Measurements from ENCODE around the gene AGBL5. TPM values are rescaled to one million over a fixed set of nuclear protein-coding genes. Genes with fewer than 3 reads are reported as not detected.

Gene AGBL5
- total RNA-seq, 2 experiments from 2014 or later = 37.4 to 42.0 TPM

GRCh38 chr2:27019459-27019858 lies 32.0 kb upstream of the AGBL5 start:
- ChIA-PET POLR2A (interaction anchor here (0.7 kb wide), 1 partner anchor 518 kb away, joined by 6 read pairs; no protein-coding TSS in a partner anchor), CTCF (ENCODE audit: unreplicated experiment) (no interaction called here)
- no peak overlapping the region for H2AFZ ChIP-seq (ENCODE audit: low read length)
- no peak overlapping the region for H3K27ac ChIP-seq (ENCODE audit: low read depth, low read length, poor library complexity, severe bottlenecking)
- H3K4me1 ChIP-seq (ENCODE audit: insufficient read depth, low read length, poor library complexity, severe bottlenecking) = peaks cover 9% of the 10 kb centered on the region
- no peak overlapping the region for H3K4me3 ChIP-seq (ENCODE audit: low read depth, low read length, poor library complexity, severe bottlenecking)
- no peaks in the 10 kb centered on the region for H3K9me2 ChIP-seq (ENCODE audit: insufficient read depth, low read length)
- no peaks in the 10 kb centered on the region for H4K20me1 ChIP-seq (ENCODE audit: insufficient read depth, low read length)
- no peak for DNase-seq (ENCODE audit: low spot score)
- intact Hi-C loops (cut with micrococcal nuclease; ENCODE audit: unreplicated experiment) = loop anchor here (5.0 kb wide), 1 partner anchor 172 kb away; the partner anchor contains the start of gene DPYSL5
- H3K4me2 ChIP-seq (ENCODE audit: low read length) = no peak overlapping the region
- no peaks in the 10 kb centered on the region for H3K9me3 ChIP-seq (ENCODE audit: low read length)
- no peaks in the 10 kb centered on the region for H3K79me2 ChIP-seq (ENCODE audit: insufficient read depth, low read depth, low read length)
- BruUV-seq (replicated peaks) = no TSS peak
- TF ChIP-seq EZH2phosphoT487 (IDR thresholded peaks at IDR 0.05; ENCODE audit: borderline replicate concordance, low read depth, low read length) = no peak
- TF ChIP-seq, protein P1, sequence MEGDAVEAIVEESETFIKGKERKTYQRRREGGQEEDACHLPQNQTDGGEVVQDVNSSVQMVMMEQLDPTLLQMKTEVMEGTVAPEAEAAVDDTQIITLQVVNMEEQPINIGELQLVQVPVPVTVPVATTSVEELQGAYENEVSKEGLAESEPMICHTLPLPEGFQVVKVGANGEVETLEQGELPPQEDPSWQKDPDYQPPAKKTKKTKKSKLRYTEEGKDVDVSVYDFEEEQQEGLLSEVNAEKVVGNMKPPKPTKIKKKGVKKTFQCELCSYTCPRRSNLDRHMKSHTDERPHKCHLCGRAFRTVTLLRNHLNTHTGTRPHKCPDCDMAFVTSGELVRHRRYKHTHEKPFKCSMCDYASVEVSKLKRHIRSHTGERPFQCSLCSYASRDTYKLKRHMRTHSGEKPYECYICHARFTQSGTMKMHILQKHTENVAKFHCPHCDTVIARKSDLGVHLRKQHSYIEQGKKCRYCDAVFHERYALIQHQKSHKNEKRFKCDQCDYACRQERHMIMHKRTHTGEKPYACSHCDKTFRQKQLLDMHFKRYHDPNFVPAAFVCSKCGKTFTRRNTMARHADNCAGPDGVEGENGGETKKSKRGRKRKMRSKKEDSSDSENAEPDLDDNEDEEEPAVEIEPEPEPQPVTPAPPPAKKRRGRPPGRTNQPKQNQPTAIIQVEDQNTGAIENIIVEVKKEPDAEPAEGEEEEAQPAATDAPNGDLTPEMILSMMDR (conservative IDR thresholded peaks at IDR 0.05; ENCODE audit: low read length) = no peak
- H3K36me3 ChIP-seq (ENCODE audit: insufficient read depth, low read length) = no peaks in the 10 kb centered on the region

DNA sequence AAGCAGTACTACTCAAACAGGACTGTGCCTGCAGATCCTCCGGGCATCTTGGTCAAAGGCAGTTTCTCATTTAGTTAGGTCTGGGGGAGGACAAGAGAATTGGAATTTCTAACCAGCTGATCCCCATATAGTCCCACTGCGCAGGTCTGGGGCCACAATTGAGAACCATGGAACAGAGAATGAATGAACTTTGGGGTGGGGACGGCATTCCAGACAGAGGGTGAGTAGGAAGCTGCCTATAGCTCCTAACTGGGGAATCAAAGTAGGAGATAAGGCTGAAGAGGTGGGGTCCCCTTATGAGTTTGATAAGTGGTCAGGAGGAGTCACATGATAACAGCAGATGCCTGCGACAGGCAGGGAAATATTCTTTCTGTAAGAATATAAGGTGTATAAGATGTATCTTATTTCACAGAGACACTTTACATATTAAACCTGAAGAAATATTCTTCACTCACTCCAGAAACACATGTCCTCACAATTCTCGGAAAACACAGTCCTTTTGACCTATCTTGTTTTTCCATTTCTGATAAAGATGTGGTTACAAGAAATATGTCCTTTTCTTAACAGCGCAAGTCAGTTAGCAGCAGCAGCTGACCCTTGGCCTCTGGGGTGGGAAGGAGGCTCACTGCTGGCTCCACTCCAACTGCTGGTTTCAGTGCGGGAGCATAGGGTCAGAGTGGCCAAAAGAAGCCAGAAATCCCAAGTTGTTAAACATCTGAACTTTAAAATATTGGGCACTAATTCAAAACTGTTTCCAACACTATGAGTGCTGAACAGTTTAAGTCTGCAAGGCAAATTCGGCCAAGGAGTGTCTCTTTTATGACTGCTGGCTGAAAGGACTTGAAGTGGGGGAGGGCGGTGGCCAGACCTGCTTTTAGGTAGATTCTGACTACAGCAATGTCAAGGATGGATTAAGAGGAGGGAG lies 31.3 kb upstream of the AGBL5 start:
- H3K36me3 ChIP-seq (ENCODE audit: insufficient read depth, low read length) = no peaks in the 10 kb centered on the region
- no peaks in the 10 kb centered on the region for H3K79me2 ChIP-seq (ENCODE audit: insufficient read depth, low read depth, low read length)
- peaks cover 9% of the 10 kb centered on the region for H3K4me1 ChIP-seq (ENCODE audit: insufficient read depth, low read length, poor library complexity, severe bottlenecking)
- ChIA-PET POLR2A (no interaction called here), CTCF (ENCODE audit: unreplicated experiment) (no interaction called here)
- H4K20me1 ChIP-seq (ENCODE audit: insufficient read depth, low read length) = no peaks in the 10 kb centered on the region
- no peak overlapping the region for H2AFZ ChIP-seq (ENCODE audit: low read length)
- intact Hi-C loops (cut with micrococcal nuclease; ENCODE audit: unreplicated experiment) = loop anchor here (5.0 kb wide), 1 partner anchor 173 kb away; the partner anchor contains the start of gene DPYSL5
- no peak overlapping the region for H3K4me3 ChIP-seq (ENCODE audit: low read depth, low read length, poor library complexity, severe bottlenecking)
- H3K27ac ChIP-seq (ENCODE audit: low read depth, low read length, poor library complexity, severe bottlenecking) = no peak overlapping the region
- no peaks in the 10 kb centered on the region for H3K9me2 ChIP-seq (ENCODE audit: insufficient read depth, low read length)
- H3K4me2 ChIP-seq (ENCODE audit: low read length) = no peak overlapping the region
- no peak for DNase-seq (ENCODE audit: low spot score)
- no peak; the same call in 1 of the 2 replicates for TF ChIP-seq EZH2phosphoT487 (IDR thresholded peaks at IDR 0.05; ENCODE audit: borderline replicate concordance, low read depth, low read length)
- TF ChIP-seq, protein P1 (conservative IDR thresholded peaks at IDR 0.05; ENCODE audit: low read length) = no peak
- no peaks in the 10 kb centered on the region for H3K9me3 ChIP-seq (ENCODE audit: low read length)
- no TSS peak for BruUV-seq (replicated peaks)

Measured in OCI-LY7 (cell line).